ENCODE results near the gene HYCC2.
"Not testable (repeated sequence)": the region's sequence is repeated elsewhere in the genome, so short reads cannot be mapped to it uniquely, and the experiment has no call there.

Gene HYCC2

DNA sequence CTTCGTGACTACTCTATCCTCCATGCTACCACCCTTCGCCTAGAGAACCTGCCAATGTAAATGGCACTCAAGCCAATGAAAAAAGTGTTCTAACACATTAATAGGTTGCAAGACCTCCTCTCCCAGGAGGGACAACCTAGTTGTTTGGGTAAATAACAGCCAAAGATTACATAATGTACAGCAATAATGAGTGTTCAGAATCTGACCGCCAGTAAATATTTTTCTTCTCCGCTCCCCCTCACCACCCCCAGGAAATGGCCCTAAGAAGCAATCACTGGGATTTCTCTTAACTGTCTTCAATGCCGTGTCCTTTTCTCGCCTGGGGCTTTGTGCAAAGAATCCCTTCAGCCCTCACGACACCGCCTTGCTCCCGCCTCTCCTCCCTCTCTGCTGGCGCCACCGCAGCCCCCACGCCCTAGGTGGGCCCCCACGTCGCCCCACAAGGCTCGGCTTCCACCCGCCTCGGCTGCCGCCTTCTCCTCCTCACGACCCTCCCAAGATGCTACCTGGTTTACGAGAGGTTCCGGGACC is 458 bp downstream of the HYCC2 start:
- DNase-seq, result no peak

DNA sequence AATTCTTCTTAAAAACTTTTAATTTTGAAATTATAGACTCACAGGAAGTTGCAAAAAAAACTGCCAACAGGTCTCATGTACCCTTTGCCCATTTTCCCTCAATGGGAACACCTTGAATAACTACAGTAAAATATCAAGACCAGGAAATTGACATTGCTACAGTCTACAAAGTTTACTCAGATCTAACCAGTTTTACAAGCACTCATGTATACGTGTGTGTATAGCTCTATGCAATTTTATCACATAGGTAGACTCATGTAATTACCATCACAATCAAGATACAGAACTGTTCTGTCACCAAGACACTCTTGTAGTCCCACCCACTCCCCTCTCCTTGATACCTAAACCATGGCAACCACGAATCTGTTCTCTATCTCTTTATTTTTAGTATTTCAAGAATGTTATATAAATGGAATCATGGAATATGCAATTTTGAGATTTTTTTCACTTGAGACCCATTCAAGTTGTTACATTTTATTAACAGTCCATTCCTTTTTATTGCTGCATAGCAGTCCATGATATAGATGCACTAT is 6.6 kb downstream of the HYCC2 start:
- DNase-seq, result no peak

DNA sequence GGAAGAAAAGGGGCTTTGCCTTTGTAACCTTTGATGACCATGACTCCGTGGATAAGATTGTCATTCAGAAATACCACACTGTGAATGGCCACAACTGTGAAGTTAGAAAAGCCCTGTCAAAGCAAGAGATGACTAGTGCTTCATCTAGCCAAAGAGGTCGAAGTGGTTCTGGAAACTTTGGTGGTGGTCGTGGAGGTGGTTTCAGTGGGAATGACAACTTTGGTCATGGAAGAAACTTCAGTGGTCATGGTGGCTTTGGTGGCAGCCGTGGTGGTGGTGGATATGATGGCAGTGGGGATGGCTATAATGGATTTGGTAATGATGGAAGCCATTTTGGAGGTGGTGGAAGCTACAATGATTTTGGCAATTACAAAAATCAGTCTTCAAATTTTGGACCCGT is 8.0 kb downstream of the HYCC2 start:
- DNase-seq, result not testable (repeated sequence)

DNA sequence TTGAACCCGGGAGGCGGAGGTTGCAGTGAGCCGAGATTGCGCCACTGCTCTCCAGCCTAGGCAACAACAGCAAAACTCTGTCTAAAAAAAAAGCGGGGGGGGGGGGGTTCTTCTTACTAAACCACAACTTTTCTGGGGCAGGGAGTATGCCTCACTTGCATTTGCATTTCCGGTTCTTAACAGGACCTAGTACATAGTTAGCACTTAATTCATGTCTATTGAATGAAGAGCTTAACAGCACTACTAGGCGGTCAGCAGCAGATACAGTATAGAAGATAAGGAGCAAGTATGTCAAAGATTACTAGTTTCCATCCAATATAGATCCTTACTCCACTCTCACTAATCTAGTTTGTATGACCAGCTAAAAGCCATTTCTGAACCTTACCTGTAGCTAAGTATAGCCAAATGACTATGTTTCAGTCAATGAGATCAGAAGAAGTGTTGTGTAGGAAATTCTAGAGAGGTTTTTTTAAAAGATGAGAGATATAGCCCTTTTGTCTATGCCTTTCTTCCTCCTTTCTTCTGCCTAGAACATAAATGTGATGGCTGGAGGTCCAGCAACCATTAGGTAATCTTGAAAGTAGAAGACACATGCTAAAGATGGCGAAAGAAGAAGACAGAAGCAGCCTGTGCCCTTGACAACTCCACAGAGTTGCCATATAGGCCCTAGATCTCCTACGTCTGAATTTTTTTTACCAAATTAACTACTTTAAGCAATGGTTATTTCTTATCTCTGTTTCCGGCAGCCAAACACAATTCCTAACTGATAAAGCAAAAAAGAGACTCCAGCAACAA is 11.3 kb downstream of the HYCC2 start:
- DNase-seq, result no peak

DNA sequence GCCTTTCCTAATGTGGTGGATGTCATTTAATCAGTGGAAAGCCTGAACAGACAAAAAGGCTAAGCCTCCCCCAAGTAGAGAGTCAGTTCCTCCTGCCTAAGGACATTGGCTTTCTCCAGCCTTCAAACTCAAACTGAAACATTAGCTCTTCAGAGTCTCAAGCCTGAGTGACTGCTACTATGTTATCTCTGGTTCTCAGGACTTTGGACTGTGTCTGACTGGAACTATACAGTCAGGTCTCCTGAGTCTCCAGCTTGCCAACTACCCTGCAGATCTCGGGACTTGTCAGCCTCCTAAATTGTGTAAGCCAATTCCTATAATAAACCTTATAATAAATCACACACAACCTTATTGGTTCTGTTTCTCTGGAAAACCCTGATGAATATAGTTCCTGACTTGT is 12.6 kb downstream of the HYCC2 start:
- DNase-seq, result no peak

DNA sequence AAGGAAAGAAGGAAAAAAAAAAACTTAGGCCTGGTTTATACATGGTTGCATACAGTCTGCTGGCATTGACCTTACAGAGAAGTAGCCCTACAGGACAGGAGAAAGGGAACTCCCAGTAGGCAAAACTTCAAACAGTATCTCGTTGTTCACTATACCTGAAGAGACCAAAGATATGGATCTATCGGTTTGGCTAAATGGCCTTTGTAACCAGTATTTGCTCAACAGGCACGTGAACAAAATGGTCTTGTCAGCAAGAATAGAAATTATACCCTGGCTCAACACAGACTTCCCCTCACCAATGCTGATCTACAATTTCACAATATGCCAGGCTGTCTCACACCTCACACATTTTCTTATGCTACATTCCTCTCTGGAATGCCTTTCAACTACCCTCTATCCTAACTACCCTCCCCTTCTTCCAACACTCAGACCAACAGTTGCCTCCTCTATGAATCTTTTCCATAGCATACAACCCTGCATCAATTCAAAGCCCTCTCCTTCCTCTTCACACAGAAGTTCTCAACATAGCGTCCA is 13.7 kb downstream of the HYCC2 start:
- no peak for DNase-seq

DNA sequence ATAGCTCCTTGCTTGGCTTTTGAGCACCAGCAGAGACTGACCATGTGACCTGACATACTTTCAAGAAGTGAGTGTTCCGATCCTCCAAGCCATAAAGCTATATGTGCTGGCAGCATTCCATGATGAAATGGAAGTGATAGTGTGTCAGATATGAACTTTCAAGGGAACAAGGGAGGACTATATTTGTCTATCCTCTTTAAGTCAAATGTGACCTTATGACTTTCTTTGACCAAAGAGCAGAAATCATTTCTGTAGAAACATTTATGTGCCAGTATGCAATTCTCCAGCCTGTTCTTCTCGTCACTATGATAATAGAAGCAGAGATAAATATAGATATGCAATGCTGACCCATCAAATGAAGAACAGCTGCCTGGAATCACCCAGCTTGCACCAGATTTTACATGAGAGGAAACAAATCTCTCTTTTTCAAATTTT is 14.4 kb downstream of the HYCC2 start:
- DNase-seq, result no peak

DNA sequence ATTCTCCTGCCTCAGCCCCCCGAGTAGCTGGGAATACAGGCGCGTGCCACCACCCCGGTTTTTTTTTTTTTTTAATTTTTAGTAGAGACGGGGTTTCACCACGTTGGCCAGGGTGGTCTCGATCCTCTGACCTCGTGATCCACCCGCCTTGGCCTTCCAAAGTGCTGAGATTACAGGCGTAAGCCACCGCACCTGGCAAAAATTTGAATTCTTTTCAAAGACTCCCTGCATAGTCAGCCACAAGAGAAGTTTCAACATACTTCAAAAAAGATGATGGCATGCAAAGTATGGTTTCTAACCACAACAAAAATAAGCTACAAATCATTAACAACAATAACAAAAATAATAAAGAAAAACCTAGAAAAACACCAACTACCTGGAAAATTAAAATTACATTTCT is 22.0 kb downstream of the HYCC2 start:
- DNase-seq, result no peak

DNA sequence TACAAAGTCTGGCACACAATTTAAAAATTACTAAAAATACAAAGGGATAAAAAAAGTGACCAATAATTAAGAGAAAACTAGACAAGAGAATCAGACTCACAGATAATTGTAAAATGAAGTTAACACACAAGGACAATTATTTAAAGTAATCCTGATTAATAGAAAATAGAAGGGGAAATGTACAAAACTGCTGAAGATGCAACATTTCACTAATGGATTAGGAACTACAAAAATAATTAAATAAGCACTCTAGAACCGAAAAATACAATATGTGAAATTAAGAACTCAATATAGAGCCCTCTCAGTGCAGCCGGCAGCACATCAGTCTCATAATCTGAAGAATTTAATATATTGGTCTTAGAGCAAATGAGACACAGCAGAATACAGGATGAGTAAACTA is 24.6 kb downstream of the HYCC2 start:
- no peak for DNase-seq

DNA sequence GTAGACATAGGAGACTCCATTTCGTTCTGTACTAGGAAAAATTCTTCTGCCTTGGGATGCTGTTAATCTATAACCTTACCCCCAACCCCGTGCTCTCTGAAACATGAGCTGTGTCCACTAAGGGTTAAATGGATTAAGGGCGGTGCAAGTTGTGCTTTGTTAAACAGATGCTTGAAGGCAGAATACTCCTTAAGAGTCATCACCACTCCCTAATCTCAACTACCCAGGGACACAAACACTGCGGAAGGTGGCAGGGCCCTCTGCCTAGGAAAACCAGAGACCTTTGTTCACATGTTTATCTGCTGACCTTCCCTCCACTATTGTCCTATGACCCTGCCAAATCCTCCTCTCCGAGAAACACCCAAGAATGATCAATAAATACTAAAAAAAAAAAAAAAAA is 28.4 kb downstream of the HYCC2 start:
- not testable (repeated sequence) for DNase-seq

DNA sequence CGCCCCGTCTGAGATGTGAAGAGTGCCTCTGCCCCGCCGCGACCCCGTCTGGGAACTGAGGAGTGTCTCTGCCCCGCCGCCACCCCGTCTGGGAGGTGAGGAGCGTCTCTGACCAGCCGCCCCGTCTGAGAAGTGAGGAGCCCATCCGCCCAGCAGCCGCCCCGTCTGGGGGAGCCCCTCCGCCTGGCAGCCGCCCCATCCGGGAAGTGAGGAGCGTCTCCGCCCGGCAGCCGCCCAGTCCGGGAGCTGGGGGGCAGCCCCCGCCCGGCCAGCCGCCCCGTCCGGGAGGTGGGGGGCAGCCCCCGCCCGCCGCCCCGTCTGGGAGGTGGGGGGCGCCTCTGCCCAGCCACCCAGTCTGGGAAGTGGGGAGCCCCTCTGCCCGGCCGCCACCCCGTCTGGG is 29.0 kb downstream of the HYCC2 start:
- DNase-seq, result not testable (repeated sequence)

DNA sequence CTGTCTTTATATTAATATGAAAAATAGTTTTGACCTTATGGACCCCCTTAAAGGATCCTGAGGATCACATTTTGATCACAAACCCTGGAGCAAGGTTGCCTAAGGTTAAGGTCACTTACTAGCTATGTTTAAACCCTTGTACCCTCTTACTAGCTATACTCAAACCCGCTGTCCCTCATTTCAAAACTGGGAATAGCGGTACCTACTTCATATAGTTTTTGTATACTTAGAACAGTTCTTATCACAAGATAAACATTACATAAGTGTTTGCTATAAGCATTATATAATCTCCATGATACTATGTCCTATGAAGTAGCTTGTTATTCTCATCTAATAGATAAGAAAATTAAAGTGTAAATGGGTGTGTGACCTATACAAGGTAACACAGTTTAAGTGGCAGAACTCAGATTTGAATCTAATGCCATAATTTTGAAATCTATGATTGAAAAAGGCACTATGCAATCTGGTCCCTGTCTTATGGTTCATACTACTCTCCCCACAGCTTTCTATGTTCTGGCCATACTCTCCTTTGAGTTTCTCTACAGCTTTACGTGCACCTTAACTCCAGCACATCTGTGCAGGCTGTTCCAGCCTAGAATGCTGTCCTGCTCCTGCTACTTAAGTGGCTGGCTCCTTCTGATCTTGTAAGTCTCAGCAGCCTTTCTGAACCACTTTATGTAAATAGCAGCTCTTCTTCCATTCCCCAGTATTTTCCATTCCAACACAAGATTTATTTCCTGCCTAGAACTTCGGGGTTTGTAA is 30.4 kb downstream of the HYCC2 start:
- no peak for DNase-seq

DNA sequence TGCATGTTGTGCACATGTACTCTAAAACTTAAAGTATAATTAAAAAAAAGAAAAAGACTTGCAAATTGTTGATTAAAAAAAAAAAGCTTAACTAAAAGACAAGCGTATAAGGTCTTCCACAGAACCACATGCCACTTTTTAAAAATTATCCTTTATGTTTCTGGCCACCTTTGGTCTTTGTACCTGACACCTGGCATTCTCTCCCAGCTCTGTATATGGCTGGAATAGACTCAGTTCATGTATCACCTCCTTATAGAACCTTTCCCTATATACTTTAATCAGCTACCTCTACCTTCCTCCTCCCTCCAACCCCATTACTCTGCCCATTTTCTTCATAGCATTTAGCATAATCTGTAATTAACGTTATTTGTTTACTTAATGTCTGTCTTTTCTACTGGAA is 32.6 kb downstream of the HYCC2 start:
- DNase-seq, result no peak

DNA sequence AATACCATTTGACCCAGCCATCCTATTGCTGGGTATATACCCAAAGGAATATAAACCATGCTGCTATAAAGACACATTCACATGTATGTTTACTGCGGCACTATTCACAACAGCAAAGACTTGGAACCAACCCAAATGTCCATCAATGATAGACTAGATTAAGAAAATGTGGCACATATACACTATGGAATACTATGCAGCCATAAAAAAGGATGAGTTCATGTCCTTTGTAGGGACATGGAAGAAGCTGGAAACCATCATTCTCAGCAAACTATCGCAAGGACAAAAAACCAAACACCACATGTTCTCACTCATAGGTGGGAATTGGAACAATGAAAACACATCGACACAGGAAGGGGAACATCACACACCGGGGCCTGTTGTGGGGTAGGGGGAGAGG is 33.1 kb downstream of the HYCC2 start:
- not testable (repeated sequence) for DNase-seq

DNA sequence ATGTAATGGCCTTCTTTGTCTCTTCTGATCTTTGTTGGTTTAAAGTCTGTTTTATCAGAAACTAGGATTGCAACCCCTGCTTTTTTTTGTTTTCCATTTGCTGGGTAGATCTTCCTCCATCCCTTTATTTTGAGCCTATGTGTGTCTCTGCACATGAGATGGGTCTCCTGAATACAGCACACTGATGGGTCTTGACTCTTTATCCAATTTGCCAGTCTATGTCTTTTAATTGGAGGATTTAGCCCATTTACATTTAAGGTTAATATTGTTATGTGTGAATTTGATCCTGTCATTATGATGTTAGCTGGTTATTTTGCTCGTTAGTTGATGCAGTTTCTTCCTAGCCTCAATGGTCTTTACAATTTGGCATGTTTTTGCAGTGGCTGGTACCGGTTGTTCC is 37.1 kb downstream of the HYCC2 start:
- DNase-seq, result not testable (repeated sequence)

DNA sequence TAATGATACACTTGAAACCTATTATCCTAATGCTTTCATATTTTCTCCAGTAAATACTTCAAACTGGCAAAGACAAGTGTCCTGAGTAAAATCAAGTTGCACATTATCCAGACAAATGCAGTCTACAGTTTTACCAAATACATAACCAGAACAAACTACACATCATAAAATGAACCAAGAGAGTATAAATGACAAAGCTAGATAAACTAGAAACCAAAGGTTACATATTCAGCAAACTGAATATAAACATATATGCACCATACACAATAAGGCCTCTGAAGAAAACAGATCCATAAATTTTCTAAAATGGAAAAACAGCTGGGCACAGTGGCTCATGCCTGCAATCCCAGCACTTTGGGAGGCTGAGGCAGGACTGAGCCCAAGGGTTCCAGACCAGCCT is 47.0 kb downstream of the HYCC2 start:
- DNase-seq, result no peak

DNA sequence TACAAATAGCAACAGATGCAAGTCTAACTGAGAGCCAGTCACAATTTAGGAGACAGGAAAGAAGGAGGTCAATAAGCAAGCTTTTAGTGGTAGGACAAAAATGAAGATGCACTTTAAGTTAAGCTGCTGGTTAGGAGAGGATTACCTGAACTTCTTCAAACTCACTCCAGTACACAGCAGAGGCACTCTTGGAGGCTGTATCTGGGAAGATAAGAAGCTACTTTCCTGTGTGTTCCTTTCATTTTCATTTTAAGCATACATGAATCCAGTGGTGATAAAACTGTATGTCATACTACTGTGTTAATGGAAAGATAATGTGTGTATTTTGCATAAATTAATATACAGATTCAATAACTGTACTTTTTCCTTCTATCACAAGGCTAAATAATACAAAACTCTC is 49.6 kb downstream of the HYCC2 start:
- DNase-seq, result no peak
